Superior temporal gyrus (tissue), 1 donor: Measurements from ENCODE around the gene CACNB3.

Experiments
- DNase-seq: peaks from one replicate; pipeline ENCODE4 v3.0.0-alpha.2; 2016; ENCODE audit errors: extremely low spot score

CACNB3 gene

GRCh38 chr12:48788854-48789775 lies 29.2 kb upstream of the CACNB3 start, which contains the start of gene ADCY6:
TSS of gene ADCY6 (minus strand) at chr12:48789089. CDS start at chr12:48783434, 5,655 bp downstream.
- DNase-seq = peak; percentile 46

- no peak for DNase-seq
Observed at GRCh38 chr12:48789858-48790326, 28.4 kb upstream of the CACNB3 start.

GRCh38 chr12:48793696-48794095 lies 24.6 kb upstream of the CACNB3 start:
- no peak for DNase-seq

- no peak for DNase-seq
Observed at GRCh38 chr12:48794870-48795269, 23.4 kb upstream of the CACNB3 start.

- DNase-seq = peak; percentile 94
Observed at GRCh38 chr12:48795550-48796455, 22.5 kb upstream of the CACNB3 start.

- no peak for DNase-seq
Observed at GRCh38 chr12:48796976-48797375, 21.3 kb upstream of the CACNB3 start.

GRCh38 chr12:48800457-48800856 lies 17.8 kb upstream of the CACNB3 start:
- no peak for DNase-seq

GRCh38 chr12:48800971-48801370 lies 17.3 kb upstream of the CACNB3 start:
- no peak for DNase-seq

GRCh38 chr12:48803675-48804074 lies 14.6 kb upstream of the CACNB3 start:
- no peak for DNase-seq

GRCh38 chr12:48807981-48808380 lies 10.3 kb upstream of the CACNB3 start:
- no peak for DNase-seq

- DNase-seq = no peak
Observed at GRCh38 chr12:48810903-48811431, 7.3 kb upstream of the CACNB3 start.

GRCh38 chr12:48811437-48812090 lies 6.7 kb upstream of the CACNB3 start:
- no peak for DNase-seq

GRCh38 chr12:48812389-48812788 lies 5.9 kb upstream of the CACNB3 start:
- DNase-seq = no peak

GRCh38 chr12:48813465-48814261 lies 4.6 kb upstream of the CACNB3 start:
- no peak for DNase-seq

- DNase-seq = peak; percentile 50
Observed at GRCh38 chr12:48814262-48815125, 3.8 kb upstream of the CACNB3 start.

GRCh38 chr12:48815126-48816110 lies 2.9 kb upstream of the CACNB3 start:
- peak; percentile 52 for DNase-seq

GRCh38 chr12:48816143-48816854 lies 2.0 kb upstream of the CACNB3 start:
- no peak for DNase-seq
